Left ventricle myocardium inferior (tissue), 1 donor: Measurements from ENCODE around the gene SH2D3C. TPM values are rescaled to one million over a fixed set of nuclear protein-coding genes. Genes with fewer than 3 reads are reported as not detected.

Experiments used
- DNase-seq: peaks from one replicate; pipeline ENCODE4 v3.0.0-alpha.2; 2020
- H3K27ac ChIP-seq: fragments of 200-600 bp; replicated peaks from 2 replicates; pipeline ENCODE4 v1.8.0; 2021
- H3K27me3 ChIP-seq: fragments of 200-600 bp; 2 replicates; pipeline ENCODE4 v1.8.0; 2021; ENCODE audit warnings: low read depth
- H3K36me3 ChIP-seq: fragments of 200-600 bp; 2 replicates; pipeline ENCODE4 v1.8.0; 2021
- H3K4me1 ChIP-seq: fragments of 200-600 bp; 2 replicates; pipeline ENCODE4 v1.8.0; 2021
- H3K4me3 ChIP-seq: fragments of 200-600 bp; 2 replicates; pipeline ENCODE4 v1.8.0; 2021; ENCODE audit warnings: mild to moderate bottlenecking, moderate library complexity
- H3K9me3 ChIP-seq: fragments of 200-600 bp; replicated peaks from 2 replicates; pipeline ENCODE4 v1.8.0; 2021
- intact Hi-C: fragments of 100-400 bp; cut with micrococcal nuclease; formaldehyde crosslinking; loops from one replicate; pipeline ENCODE4 v1.11.0; 2022
- total RNA-seq: library from RNA; stranded (reverse); fragmentation: NEBNext Ultra II Directional; extraction: Animal tissue kit (Norgen Biotek cat#: 25700); gene quantifications from one replicate; pipeline ENCODE4 v1.2.1, GENCODE V29; 2021
- TF ChIP-seq, protein P1 (sequence below): fragments of 200-600 bp; IDR thresholded peaks from 2 replicates; pipeline ENCODE4 v1.8.0; 2021; ENCODE audit warnings: antibody characterized with exemption, mild to moderate bottlenecking, borderline replicate concordance
- donor health status: DM: no; HTN: yes; CAD: no; lungs with severe emphysema.

The SH2D3C gene
- total RNA-seq, 1 donor from 2014 or later, result 18.2 TPM

- TF ChIP-seq, protein P1, sequence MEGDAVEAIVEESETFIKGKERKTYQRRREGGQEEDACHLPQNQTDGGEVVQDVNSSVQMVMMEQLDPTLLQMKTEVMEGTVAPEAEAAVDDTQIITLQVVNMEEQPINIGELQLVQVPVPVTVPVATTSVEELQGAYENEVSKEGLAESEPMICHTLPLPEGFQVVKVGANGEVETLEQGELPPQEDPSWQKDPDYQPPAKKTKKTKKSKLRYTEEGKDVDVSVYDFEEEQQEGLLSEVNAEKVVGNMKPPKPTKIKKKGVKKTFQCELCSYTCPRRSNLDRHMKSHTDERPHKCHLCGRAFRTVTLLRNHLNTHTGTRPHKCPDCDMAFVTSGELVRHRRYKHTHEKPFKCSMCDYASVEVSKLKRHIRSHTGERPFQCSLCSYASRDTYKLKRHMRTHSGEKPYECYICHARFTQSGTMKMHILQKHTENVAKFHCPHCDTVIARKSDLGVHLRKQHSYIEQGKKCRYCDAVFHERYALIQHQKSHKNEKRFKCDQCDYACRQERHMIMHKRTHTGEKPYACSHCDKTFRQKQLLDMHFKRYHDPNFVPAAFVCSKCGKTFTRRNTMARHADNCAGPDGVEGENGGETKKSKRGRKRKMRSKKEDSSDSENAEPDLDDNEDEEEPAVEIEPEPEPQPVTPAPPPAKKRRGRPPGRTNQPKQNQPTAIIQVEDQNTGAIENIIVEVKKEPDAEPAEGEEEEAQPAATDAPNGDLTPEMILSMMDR, result no peak
- intact Hi-C loops, result loop anchor here (5.0 kb wide), 1 partner anchor 43 kb away; the partner anchor contains the start of gene TOR2A
- peak overlapping the region; percentile 21 for H3K27ac ChIP-seq
Observed at GRCh38 chr9:127780126-127780885, 1.8 kb upstream of the SH2D3C start.

GRCh38 chr9:127779136-127779981, 893 bp upstream of the SH2D3C start:
- no peaks in the 10 kb centered on the region for H3K9me3 ChIP-seq
- TF ChIP-seq, protein P1, result no peak
- intact Hi-C loops, result no loop called here
- peaks cover 51% of the 10 kb centered on the region for H3K4me1 ChIP-seq
- DNase-seq, result no peak
- H3K27me3 ChIP-seq, result no peaks in the 10 kb centered on the region
- peak overlapping the region; percentile 52 for H3K4me3 ChIP-seq
- no peaks in the 10 kb centered on the region for H3K36me3 ChIP-seq
- peak overlapping the region; percentile 81 for H3K27ac ChIP-seq

More at GRCh38 chr9:127780126-127780885, 1.8 kb upstream of the SH2D3C start:
- peaks cover 59% of the 10 kb centered on the region for H3K4me1 ChIP-seq
- H3K36me3 ChIP-seq, result no peaks in the 10 kb centered on the region
- no peak overlapping the region for H3K4me3 ChIP-seq
- H3K9me3 ChIP-seq, result no peaks in the 10 kb centered on the region
- DNase-seq, result no peak
- H3K27me3 ChIP-seq, result no peaks in the 10 kb centered on the region

DNA sequence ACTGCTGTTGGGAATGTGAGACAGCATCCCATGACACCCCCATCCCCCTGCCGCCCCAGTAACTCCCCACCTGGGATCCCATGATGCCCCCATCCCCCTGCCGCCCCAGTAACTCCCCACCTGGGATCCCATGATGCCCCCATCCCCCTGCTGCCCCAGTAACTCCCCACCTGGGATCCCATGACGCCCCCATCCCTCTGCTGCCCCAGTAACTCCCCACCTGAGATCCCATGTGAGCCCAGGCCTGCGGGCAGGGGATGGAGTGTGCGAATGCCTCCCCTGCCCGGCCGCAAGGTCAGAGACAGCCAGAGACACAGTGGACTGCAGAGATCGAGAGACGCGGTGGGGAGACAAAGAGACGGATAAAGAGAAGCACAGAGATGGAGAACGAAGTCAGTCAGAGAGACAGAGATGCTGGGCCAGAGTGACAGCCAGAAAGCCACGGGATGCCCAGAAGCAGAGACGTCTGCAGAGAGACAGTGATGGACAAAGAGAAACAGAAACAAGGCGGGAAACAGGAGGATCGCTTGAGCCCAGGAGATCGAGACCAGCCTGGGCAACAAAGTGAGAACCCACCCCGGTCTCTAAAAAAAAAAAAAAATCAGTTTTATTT, 992 bp downstream of the SH2D3C start:
- peaks cover 35% of the 10 kb centered on the region for H3K4me1 ChIP-seq
- H3K36me3 ChIP-seq, result no peaks in the 10 kb centered on the region
- H3K9me3 ChIP-seq, result no peaks in the 10 kb centered on the region
- H3K27me3 ChIP-seq, result no peaks in the 10 kb centered on the region
- intact Hi-C loops, result no loop called here
- peak overlapping the region; percentile 81 for H3K27ac ChIP-seq
- H3K4me3 ChIP-seq, result peak overlapping the region; percentile 52
- TF ChIP-seq, protein P1, result no peak
- DNase-seq, result no peak

DNA sequence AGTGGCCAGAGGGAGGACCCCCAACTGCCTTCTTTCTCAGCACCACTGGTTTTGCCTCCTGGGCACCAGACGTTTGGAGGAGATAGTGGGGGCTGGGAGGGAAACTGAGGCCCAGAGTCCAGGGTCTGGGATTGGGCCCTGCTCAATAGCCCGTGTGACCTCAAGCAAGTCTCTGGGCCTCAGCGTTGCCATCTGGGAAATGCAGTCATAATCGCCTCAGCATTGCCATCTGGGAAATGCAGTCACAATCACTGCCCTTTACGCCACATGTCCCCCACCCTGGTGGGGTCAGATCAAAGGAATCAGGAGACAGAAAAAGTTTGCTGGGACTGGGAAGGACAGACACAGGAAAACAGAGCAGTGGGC, 1.6 kb downstream of the SH2D3C start:
- H3K4me3 ChIP-seq, result peak overlapping the region; percentile 52
- no peak for DNase-seq

More for the DNA sequence above, 1.6 kb downstream of the SH2D3C start:
- Histone ChIP-seq H3K27ac (peak overlapping the region; percentile 81), H3K27me3 (no peaks in the 10 kb centered on the region), H3K4me1 (peaks cover 36% of the 10 kb centered on the region), H3K9me3 (no peaks in the 10 kb centered on the region), H3K36me3 (no peaks in the 10 kb centered on the region)
- TF ChIP-seq, protein P1, result no peak
- intact Hi-C loops, result no loop called here
